CD14-positive monocyte (primary cell): Measurements from ENCODE around the gene SLC22A4. TPM values are rescaled to one million over a fixed set of nuclear protein-coding genes. Genes with fewer than 3 reads are reported as not detected.

Experiments used
- DNase-seq, 3 donors: peaks; one replicate each; pipeline ENCODE4 v3.0.0-alpha.2; 2011 to 2022
- H2AFZ ChIP-seq: 2 replicates; pipeline ENCODE4 v1.6.0; 2012; ENCODE audit warnings: mild to moderate bottlenecking, low read depth, low read length, inconsistent platforms; ENCODE audit not compliant: insufficient read depth, poor library complexity, severe bottlenecking
- H3K27ac ChIP-seq, 2 donors: 1 replicate in 1 of 2; 2 replicates in 1 of 2; pipeline ENCODE4 v1.5.1; 2012 to 2013; ENCODE audit warnings: low read length in 2 of 2, control low read depth in 1 of 2, inconsistent platforms in 1 of 2, low read depth in 1 of 2, mild to moderate bottlenecking in 1 of 2
- H3K27me3 ChIP-seq, 2 donors: one replicate each; pipeline versions ENCODE4 v1.6.0 to v1.6.1; 2011 to 2013; ENCODE audit warnings: low read length in 2 of 2; ENCODE audit not compliant: control insufficient read depth in 2 of 2, insufficient read depth in 2 of 2
- H3K36me3 ChIP-seq, 2 donors: replicated peaks in 1 of 2; 1 replicate in 1 of 2; 2 replicates in 1 of 2; pipeline versions ENCODE4 v1.5.1 to v1.6.1; 2012 to 2013; ENCODE audit warnings: low read length in 2 of 2, control low read depth in 1 of 2, inconsistent platforms in 1 of 2, mild to moderate bottlenecking in 1 of 2; ENCODE audit not compliant: insufficient read depth in 2 of 2, control insufficient read depth in 1 of 2
- H3K4me1 ChIP-seq, 2 donors: 1 replicate in 1 of 2; 2 replicates in 1 of 2; pipeline versions ENCODE4 v1.5.1 to v1.6.1; 2012 to 2013; ENCODE audit warnings: low read length in 2 of 2, control low read depth in 1 of 2, inconsistent platforms in 1 of 2, mild to moderate bottlenecking in 1 of 2, moderate library complexity in 1 of 2; ENCODE audit not compliant: insufficient read depth in 2 of 2, control insufficient read depth in 1 of 2
- H3K4me2 ChIP-seq: replicated peaks from 2 replicates; pipeline ENCODE3; 2012; ENCODE audit warnings: low read length, moderate library complexity, mild to moderate bottlenecking; ENCODE audit not compliant: poor library complexity, severe bottlenecking; ENCODE audit errors: extremely low read depth
- H3K4me3 ChIP-seq, 3 experiments: fragments of 200-600 bp in 1 of 3; sonication (generic) in 1 of 3; replicated peaks in 1 of 3; 1 replicate in 2 of 3; 2 replicates in 1 of 3; pipeline ENCODE4 v1.5.1; 2011 to 2013; ENCODE audit warnings: low read length in 3 of 3, mild to moderate bottlenecking in 3 of 3, control low read depth in 2 of 3, low read depth in 2 of 3, inconsistent platforms in 1 of 3, moderate library complexity in 1 of 3
- H3K79me2 ChIP-seq: 2 replicates; pipeline ENCODE4 v1.6.0; 2012; ENCODE audit warnings: mild to moderate bottlenecking, control low read depth, inconsistent platforms, low read length, moderate library complexity; ENCODE audit not compliant: insufficient read depth
- H3K9ac ChIP-seq: 2 replicates; pipeline ENCODE4 v1.6.0; 2017; ENCODE audit warnings: low read length, mild to moderate bottlenecking; ENCODE audit not compliant: insufficient read depth, poor library complexity, severe bottlenecking
- H3K9me3 ChIP-seq, 2 donors: replicated peaks in 1 of 2; 1 replicate in 1 of 2; 2 replicates in 1 of 2; pipeline versions ENCODE4 v1.5.1 to v1.6.1; 2012 to 2013; ENCODE audit warnings: low read length in 2 of 2, control low read depth in 1 of 2; ENCODE audit not compliant: control insufficient read depth in 1 of 2, insufficient read depth in 1 of 2
- H4K20me1 ChIP-seq: 2 replicates; pipeline ENCODE4 v1.6.0; 2012; ENCODE audit warnings: mild to moderate bottlenecking, low read length, control low read depth, moderate library complexity; ENCODE audit not compliant: insufficient read depth
- H3K27ac Mint-ChIP-seq, 7 donors: one replicate each; pipeline ENCODE4 v1.8.0; 2020; ENCODE audit warnings: mild to moderate bottlenecking in 7 of 7, mixed read lengths in 7 of 7, moderate library complexity in 6 of 7, inconsistent platforms in 2 of 7
- H3K27me3 Mint-ChIP-seq, 3 donors: one replicate each; pipeline ENCODE4 v1.8.0; 2021 to 2022; ENCODE audit warnings: low read depth in 3 of 3, mild to moderate bottlenecking in 3 of 3, mixed read lengths in 3 of 3, moderate library complexity in 3 of 3, inconsistent platforms in 1 of 3
- H3K36me3 Mint-ChIP-seq, 2 donors: one replicate each; pipeline ENCODE4 v1.8.0; 2020; ENCODE audit warnings: mixed read lengths in 2 of 2, inconsistent platforms in 1 of 2, mild to moderate bottlenecking in 1 of 2
- H3K4me1 Mint-ChIP-seq: one replicate; pipeline ENCODE4 v1.8.0; 2020; ENCODE audit warnings: mild to moderate bottlenecking, mixed read lengths
- H3K4me3 Mint-ChIP-seq, 2 donors: one replicate each; pipeline ENCODE4 v1.8.0; 2020; ENCODE audit warnings: mild to moderate bottlenecking in 2 of 2, mixed read lengths in 2 of 2, moderate library complexity in 1 of 2
- H3K9me3 Mint-ChIP-seq, 7 donors: one replicate each; pipeline ENCODE4 v1.8.0; 2020 to 2022; ENCODE audit warnings: mixed read lengths in 7 of 7, mild to moderate bottlenecking in 6 of 7, moderate library complexity in 6 of 7, inconsistent platforms in 2 of 7
- WGBS: methylation state at CpG from one replicate; pipeline ENCODE4 v1.1.5; 2013; ENCODE audit warnings: missing lambda C conversion rate; ENCODE audit not compliant: insufficient coverage; 5-methylcytosine and 5-hydroxymethylcytosine counted together
- intact Hi-C, 2 donors: fragments of 100-400 bp; cut with micrococcal nuclease; formaldehyde crosslinking; loops; one replicate each; pipeline versions ENCODE4 v1.15.0 to v1.15.1; 2023
- polyA plus RNA-seq, 3 donors: library from polyadenylated mRNA; depleted of rRNA in 1 of 3; unstranded in 2 of 3; stranded (reverse) in 1 of 3; fragments of 300-500 nt in 2 of 3; fragments of >200 nt in 1 of 3; fragmentation: Illumina TruSeq in 2 of 3; gene quantifications; 1 replicate in 2 of 3; 2 replicates in 1 of 3; pipeline ENCODE4 v1.2.3, GENCODE V29; 2012 to 2021
- TF ChIP-seq, protein P1 (sequence below): fragments of 200-600 bp; IDR thresholded peaks from one replicate; pipeline ENCODE4 v1.8.0; 2022; ENCODE audit warnings: antibody characterized with exemption, mild to moderate bottlenecking

SLC22A4 gene
- polyA plus RNA-seq, 3 donors, result 7.2 to 13.0 (median 12.2) TPM

- WGBS, result 88% methylated on average over 8 of the region's 10 CpGs
These were observed 42.9 kb upstream of the SLC22A4 start for GRCh38 chr5:132251220-132251725.

DNA sequence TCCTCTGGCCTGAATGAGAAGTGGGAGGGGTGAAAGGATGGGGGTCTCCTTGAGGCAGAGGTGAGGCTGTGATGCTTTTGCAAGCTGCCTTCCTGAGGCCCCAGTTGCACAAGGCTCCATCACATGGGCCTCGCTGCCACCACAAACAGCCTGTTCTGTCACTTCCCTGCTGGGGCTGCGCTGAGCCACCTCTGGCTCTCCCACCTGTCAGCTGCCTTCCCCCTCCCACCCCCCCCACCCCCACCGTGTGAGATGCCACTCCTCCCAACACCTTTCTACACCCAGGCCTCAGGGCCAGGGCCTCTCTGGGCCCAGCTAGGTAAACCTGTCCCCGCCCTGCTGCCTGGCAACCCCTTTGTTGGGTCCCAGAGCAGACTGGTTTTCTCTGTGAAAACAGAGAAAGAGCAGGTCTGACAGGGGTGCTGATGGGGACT is 41.2 kb upstream of the SLC22A4 start:
- peaks cover 2% of the 10 kb centered on the region for H3K4me1 Mint-ChIP-seq
- Histone ChIP-seq H3K4me3 (no peak overlapping the region), H3K36me3 (no peaks in the 10 kb centered on the region), H4K20me1 (no peaks in the 10 kb centered on the region), H3K4me1 (peaks cover 5 to 8% of the 10 kb centered on the region in 2 donors), H3K27me3 (peaks cover 10 to 26% of the 10 kb centered on the region in 2 donors), H3K9ac (no peak overlapping the region), H3K4me2 (no peak overlapping the region), H3K9me3 (peaks cover 0 to 7% of the 10 kb centered on the region in 2 donors), H2AFZ (no peak overlapping the region), H3K79me2 (no peaks in the 10 kb centered on the region), H3K27ac (no peak overlapping the region)
- H3K27me3 Mint-ChIP-seq, result peaks cover 17 to 31% (median 26%) of the 10 kb centered on the region in 3 donors
- no peak for DNase-seq
- intact Hi-C loops, result loop anchor here in 1 of 2 donors (10.0 kb wide), 1 partner anchor 452 kb away; no protein-coding TSS in a partner anchor
- TF ChIP-seq, protein P1, sequence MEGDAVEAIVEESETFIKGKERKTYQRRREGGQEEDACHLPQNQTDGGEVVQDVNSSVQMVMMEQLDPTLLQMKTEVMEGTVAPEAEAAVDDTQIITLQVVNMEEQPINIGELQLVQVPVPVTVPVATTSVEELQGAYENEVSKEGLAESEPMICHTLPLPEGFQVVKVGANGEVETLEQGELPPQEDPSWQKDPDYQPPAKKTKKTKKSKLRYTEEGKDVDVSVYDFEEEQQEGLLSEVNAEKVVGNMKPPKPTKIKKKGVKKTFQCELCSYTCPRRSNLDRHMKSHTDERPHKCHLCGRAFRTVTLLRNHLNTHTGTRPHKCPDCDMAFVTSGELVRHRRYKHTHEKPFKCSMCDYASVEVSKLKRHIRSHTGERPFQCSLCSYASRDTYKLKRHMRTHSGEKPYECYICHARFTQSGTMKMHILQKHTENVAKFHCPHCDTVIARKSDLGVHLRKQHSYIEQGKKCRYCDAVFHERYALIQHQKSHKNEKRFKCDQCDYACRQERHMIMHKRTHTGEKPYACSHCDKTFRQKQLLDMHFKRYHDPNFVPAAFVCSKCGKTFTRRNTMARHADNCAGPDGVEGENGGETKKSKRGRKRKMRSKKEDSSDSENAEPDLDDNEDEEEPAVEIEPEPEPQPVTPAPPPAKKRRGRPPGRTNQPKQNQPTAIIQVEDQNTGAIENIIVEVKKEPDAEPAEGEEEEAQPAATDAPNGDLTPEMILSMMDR, result no peak
- WGBS, result 17% methylated on average over 1 of the region's 4 CpGs
- no peak overlapping the region for H3K27ac Mint-ChIP-seq
- no peak overlapping the region for H3K4me3 Mint-ChIP-seq
- H3K36me3 Mint-ChIP-seq, result peaks cover 0 to 2% of the 10 kb centered on the region in 2 donors
- H3K9me3 Mint-ChIP-seq, result peaks cover 0 to 6% (median 1%) of the 10 kb centered on the region in 7 donors

More at GRCh38 chr5:132251220-132251725, 42.9 kb upstream of the SLC22A4 start:
- Histone ChIP-seq H3K4me2 (no peak overlapping the region), H2AFZ (no peak overlapping the region), H3K79me2 (no peaks in the 10 kb centered on the region), H4K20me1 (no peaks in the 10 kb centered on the region), H3K27me3 (peaks cover 0 to 10% of the 10 kb centered on the region in 2 donors), H3K9me3 (no peaks in the 10 kb centered on the region), H3K4me3 (no peak overlapping the region), H3K27ac (no peak overlapping the region), H3K36me3 (no peaks in the 10 kb centered on the region), H3K9ac (no peak overlapping the region), H3K4me1 (no peaks in the 10 kb centered on the region)
- TF ChIP-seq, protein P1, result no peak
- H3K4me1 Mint-ChIP-seq, result no peaks in the 10 kb centered on the region
- no peaks in the 10 kb centered on the region for H3K36me3 Mint-ChIP-seq
- peaks cover 2 to 15% (median 4%) of the 10 kb centered on the region in 7 donors for H3K9me3 Mint-ChIP-seq
- H3K27me3 Mint-ChIP-seq, result peaks cover 6 to 17% (median 14%) of the 10 kb centered on the region in 3 donors
- H3K27ac Mint-ChIP-seq, result no peak overlapping the region
- intact Hi-C loops, result loop anchor here in 1 of 2 donors (10.0 kb wide), 1 partner anchor 454 kb away; no protein-coding TSS in a partner anchor
- no peak for DNase-seq
- H3K4me3 Mint-ChIP-seq, result no peak overlapping the region
